Thoracic aorta (tissue), 2 donors: ENCODE measurements around the gene RBPJ. TPM values are rescaled to one million over a fixed set of nuclear protein-coding genes. Genes with fewer than 3 reads are reported as not detected.
A peak's percentile ranks its signal among the peaks of the same experiment; 100 is the strongest.

Source experiments
- ATAC-seq: fragments of 150-250 bp; one replicate; pipeline ENCODE4 v1.8.0; 2017; ENCODE audit warnings: low read depth; ENCODE audit not compliant: insufficient number of reproducible peaks, low FRiP score
- DNase-seq: peaks from one replicate; pipeline ENCODE4 v3.0.0-alpha.2; 2020; ENCODE audit warnings: low spot score
- H3K27ac ChIP-seq, 2 donors: fragments of 200-600 bp; sonication (generic); 1 replicate in 1 of 2; 2 replicates in 1 of 2; pipeline ENCODE4 v1.5.1; 2016; ENCODE audit warnings: mild to moderate bottlenecking in 2 of 2, moderate library complexity in 2 of 2
- H3K27me3 ChIP-seq: fragments of 200-600 bp; sonication (generic); replicated peaks from 2 replicates; pipeline ENCODE4 v1.6.0; 2016; ENCODE audit warnings: mild to moderate bottlenecking; ENCODE audit not compliant: insufficient read depth
- H3K36me3 ChIP-seq: fragments of 200-600 bp; sonication (generic); one replicate; pipeline ENCODE4 v1.5.1; 2016
- H3K4me1 ChIP-seq, 2 donors: fragments of 200-600 bp; sonication (generic); 1 replicate in 1 of 2; 2 replicates in 1 of 2; pipeline versions ENCODE4 v1.5.1 to v1.6.0; 2016; ENCODE audit warnings: low read depth in 2 of 2, mild to moderate bottlenecking in 1 of 2; ENCODE audit not compliant: control insufficient read depth in 1 of 2
- H3K4me3 ChIP-seq: fragments of 200-600 bp; sonication (generic); 2 replicates; pipeline ENCODE4 v1.5.1; 2016; ENCODE audit warnings: mild to moderate bottlenecking
- H3K9me3 ChIP-seq: fragments of 200-600 bp; sonication (generic); 2 replicates; pipeline ENCODE4 v1.5.1; 2016
- CTCF ChIP-seq: fragments of 200-600 bp; sonication (generic); IDR thresholded peaks from one replicate; pipeline ENCODE4 v1.5.1; 2019; ENCODE audit warnings: antibody characterized with exemption
- total RNA-seq, 2 donors: library from RNA; depleted of rRNA; stranded (reverse); fragments of >200 nt; gene quantifications; one replicate each; pipeline versions ENCODE4 v1.1.0 to v1.2.3, GENCODE V29; 2016

The RBPJ gene
- total RNA-seq, 2 donors from 2014 or later: 63.4 to 82.6 TPM

- no peak for ATAC-seq
- Histone ChIP-seq H3K4me3 (no peak overlapping the region), H3K27ac (no peak overlapping the region), H3K9me3 (no peaks in the 10 kb centered on the region), H3K36me3 (no peaks in the 10 kb centered on the region), H3K27me3 (no peaks in the 10 kb centered on the region), H3K4me1 (peaks cover 19 to 36% of the 10 kb centered on the region in 2 donors)
- TF ChIP-seq CTCF: no peak
- no peak for DNase-seq
Observed at GRCh38 chr4:26326791-26327190, 6.0 kb downstream of the RBPJ start.

GRCh38 chr4:26330186-26330787, 9.5 kb downstream of the RBPJ start:
- DNase-seq: no peak
- H3K36me3 ChIP-seq: no peaks in the 10 kb centered on the region
- H3K27me3 ChIP-seq: no peaks in the 10 kb centered on the region
- H3K9me3 ChIP-seq: no peaks in the 10 kb centered on the region
- peak; percentile 67 for ATAC-seq
- TF ChIP-seq CTCF: peak; percentile 74
- H3K4me3 ChIP-seq: no peak overlapping the region
- peaks cover 5 to 8% of the 10 kb centered on the region in 2 donors for H3K4me1 ChIP-seq
- H3K27ac ChIP-seq: no peak overlapping the region

GRCh38 chr4:26330946-26331345, 10.1 kb downstream of the RBPJ start:
- no peaks in the 10 kb centered on the region for H3K27me3 ChIP-seq
- no peak overlapping the region for H3K4me3 ChIP-seq
- H3K9me3 ChIP-seq: no peaks in the 10 kb centered on the region
- ATAC-seq (no peak), DNase-seq (no peak)
- H3K36me3 ChIP-seq: no peaks in the 10 kb centered on the region
- no peak for TF ChIP-seq CTCF
- peaks cover 5 to 8% of the 10 kb centered on the region in 2 donors for H3K4me1 ChIP-seq
- no peak overlapping the region for H3K27ac ChIP-seq

- no peak for TF ChIP-seq CTCF
- H3K9me3 ChIP-seq: no peaks in the 10 kb centered on the region
- H3K4me1 ChIP-seq: peaks cover 5 to 8% of the 10 kb centered on the region in 2 donors
- ATAC-seq (no peak), DNase-seq (no peak)
- H3K27ac ChIP-seq: no peak overlapping the region
- H3K36me3 ChIP-seq: no peaks in the 10 kb centered on the region
- H3K4me3 ChIP-seq: no peak overlapping the region
- H3K27me3 ChIP-seq: no peaks in the 10 kb centered on the region
Observed at GRCh38 chr4:26331380-26331950, 10.7 kb downstream of the RBPJ start.

- no peaks in the 10 kb centered on the region for H3K36me3 ChIP-seq
- no peak overlapping the region for H3K4me3 ChIP-seq
- no peak for TF ChIP-seq CTCF
Observed at GRCh38 chr4:26334366-26334765, 13.6 kb downstream of the RBPJ start.

More at GRCh38 chr4:26334366-26334765, 13.6 kb downstream of the RBPJ start:
- peaks cover 5 to 8% of the 10 kb centered on the region in 2 donors for H3K4me1 ChIP-seq
- ATAC-seq (no peak), DNase-seq (no peak)
- H3K9me3 ChIP-seq: no peaks in the 10 kb centered on the region
- no peak overlapping the region for H3K27ac ChIP-seq
- H3K27me3 ChIP-seq: no peaks in the 10 kb centered on the region
